Ureter (tissue), 1 donor: ENCODE results near the gene PTGR1. TPM values are rescaled to one million over a fixed set of nuclear protein-coding genes. Genes with fewer than 3 reads are reported as not detected.
"Not testable (repeated sequence)": the region's sequence is repeated elsewhere in the genome, so short reads cannot be mapped to it uniquely, and the experiment has no call there.

Source experiments
- DNase-seq: peaks from one replicate; pipeline ENCODE4 v3.0.0-alpha.2; 2020; ENCODE audit warnings: low spot score
- total RNA-seq: library from RNA; stranded (reverse); gene quantifications from one replicate; pipeline ENCODE4 v1.2.4, GENCODE V29; 2023
- donor health status: DM: yes; HTN: yes; CAD: no.

PTGR1 gene
- 399 TPM for total RNA-seq

DNA sequence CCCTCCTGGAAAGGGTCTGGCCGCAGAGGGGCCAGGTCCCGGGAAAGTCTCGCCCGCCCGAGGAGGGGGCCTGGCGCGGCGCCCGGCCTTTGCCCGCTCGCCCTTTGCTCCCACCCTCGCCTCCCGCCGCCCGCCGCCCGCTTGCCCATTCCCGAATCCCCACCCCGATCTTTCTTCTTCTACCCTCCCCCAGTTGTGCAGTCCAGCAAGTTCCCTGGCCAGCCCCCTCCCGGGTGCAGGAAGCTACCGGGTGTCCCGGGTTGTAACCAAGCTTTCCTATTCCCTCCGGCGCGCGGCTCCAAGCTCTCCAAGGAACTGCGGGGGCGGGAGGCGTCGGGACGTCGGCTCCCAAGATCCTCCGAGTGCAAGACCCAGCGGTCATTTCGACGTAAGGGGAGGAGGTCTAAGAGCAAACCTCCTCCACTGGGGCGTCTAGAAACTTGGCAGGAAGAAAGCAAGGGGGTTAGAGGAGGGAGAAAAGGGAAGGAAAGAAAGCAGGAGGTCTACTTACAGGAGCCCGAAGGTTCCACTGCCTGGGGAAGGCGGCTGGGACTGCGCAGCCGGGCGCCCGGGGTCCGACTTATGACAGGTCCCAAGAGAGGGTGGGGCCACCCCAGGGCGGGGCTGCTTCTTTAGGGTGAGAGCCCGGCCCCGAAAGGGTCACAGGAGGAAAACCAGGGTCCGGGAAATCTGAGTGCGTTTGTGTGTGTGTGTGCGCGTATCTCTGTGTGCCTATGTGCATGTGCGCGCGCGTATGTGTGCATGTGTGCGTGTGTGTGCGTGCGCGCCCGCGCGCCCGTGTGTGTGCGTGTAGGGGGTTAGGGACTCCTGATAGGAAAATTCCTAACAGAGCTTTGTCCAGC lies at the start of gene PTGR1:
TSS of gene PTGR1 (minus strand) at position 556 of the 863 bp plus-strand sequence. CDS start 2,225 bp downstream, outside the sequence.
- peak; percentile 82 for DNase-seq

DNA sequence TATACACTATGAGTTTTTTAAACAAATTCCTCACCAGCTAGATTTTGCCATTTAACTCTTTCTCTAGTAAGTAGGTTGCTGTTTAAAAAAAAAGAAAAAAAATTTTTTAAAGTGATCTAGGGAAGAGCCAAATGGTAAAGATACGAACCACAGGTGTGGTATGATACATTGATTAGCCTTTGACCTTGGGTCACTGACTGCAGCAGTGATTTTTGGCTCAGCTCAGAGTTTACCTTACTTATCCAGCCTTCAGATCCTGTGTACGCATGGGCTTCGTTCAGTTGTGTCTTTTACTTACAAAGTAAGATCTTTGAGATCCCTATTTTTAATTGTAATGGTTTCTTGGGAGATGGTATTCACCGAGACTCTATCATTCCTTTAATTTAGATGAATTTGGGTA lies 49.6 kb upstream of the PTGR1 start:
- no peak for DNase-seq

GRCh38 chr9:111648066-111648465 lies 48.6 kb upstream of the PTGR1 start:
- DNase-seq: no peak

GRCh38 chr9:111646417-111646816 lies 47.0 kb upstream of the PTGR1 start:
- no peak for DNase-seq

DNA sequence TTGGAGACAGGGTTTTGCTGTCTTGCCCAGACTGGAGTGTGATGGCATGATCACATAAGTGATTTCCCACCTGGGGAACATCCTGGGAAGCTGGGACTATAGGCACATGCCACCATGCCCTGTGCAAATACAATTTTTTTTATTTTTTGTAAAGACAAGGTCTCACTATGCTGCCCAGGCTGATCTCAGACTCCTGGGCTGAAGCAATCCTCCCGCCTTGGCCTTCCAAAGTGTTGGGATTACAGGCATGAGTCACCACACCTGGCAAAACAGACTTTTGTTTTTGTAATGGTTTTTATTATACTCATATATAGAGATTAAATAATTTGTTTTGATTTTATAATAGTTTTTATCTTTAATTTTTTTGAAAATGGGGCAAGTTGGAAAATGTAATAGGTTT lies 46.4 kb upstream of the PTGR1 start:
- no peak for DNase-seq

DNA sequence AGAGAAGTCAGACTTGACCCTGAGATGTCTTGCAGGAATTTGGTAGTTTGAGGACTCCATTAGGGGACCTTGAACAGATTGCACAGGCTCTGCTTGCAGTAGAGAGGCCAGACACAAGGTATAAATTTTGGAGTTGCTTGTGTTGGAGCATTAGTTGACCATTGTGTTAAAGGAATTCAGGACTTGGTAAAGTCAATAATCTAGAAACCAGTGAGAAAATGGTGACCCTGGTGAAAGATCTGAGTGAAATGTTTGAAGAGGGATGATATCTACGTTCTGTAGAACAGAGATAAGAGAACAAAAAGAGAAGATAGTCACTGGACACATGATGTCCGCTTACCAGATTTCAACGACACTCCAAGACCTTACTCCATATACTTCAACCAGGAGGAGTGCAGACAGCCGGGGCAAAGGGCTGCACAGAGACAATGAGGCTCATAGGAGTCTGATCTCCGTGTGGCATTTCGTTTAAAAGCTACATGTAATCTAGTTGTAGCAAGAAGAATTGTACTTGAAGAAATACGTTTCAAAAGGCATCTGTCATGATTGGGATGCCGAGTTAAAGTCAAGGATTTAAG lies 44.8 kb upstream of the PTGR1 start:
- DNase-seq: no peak

DNA sequence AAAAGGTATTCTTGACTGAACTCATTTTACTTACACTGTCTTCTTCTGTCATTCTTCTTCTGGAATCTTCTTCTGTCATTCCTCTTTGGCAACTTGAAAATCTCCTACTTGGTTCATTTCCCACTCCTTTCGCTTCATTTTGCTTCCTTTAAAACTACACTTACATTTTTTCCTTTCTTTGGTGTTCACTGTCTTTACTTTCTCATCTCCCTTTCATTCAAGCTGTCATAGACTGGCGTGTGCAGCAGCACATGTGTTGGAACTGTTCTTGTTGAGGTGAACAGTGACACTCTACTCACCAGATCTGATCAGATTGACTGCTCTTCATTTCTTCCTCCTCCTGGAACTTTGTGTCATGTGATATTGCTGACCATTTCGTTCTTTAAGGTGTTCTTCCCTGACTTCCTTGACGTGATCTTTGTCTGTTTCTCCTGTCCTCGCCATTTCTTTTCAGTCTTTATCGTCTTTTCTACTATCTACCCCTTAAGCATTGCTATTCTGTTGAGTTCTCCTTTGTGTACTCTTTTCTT lies 38.0 kb upstream of the PTGR1 start:
- DNase-seq: no peak

DNA sequence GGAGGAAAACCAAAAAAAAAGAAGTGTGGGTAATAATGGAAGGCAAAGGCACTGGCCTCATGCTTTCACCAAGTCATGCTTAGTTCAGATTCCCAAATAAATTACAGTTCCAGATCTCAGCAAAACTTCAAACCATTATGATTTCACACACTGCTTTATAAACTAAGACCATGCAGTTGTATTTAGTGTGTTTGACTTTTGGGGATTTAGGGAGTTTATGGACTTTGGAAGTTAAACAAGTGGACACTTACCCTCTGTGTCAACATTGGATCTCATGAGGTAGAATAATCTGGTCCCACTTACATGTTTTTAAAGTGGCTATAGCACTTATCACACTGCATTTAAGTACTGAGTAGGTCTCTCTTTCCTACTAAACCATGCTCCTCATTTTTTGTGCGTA lies 35.4 kb upstream of the PTGR1 start:
- DNase-seq: no peak

DNA sequence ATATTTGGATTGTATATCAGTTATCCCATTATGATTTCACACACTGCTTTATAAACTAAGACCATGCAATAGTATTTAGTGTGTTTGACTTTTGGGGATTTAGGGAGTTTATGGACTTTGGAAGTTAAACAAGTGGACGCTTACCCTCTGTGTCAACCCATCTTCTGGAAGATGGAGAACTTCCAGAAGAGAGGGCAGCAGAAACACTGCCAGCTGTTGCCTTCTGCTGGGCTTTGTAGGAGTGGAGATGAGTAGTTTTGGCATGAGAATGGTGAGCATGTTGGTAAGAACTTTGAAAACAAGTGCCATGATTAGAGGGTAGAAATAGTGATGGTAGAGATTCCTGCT lies 33.9 kb upstream of the PTGR1 start:
- no peak for DNase-seq

GRCh38 chr9:111632695-111633388 lies 33.4 kb upstream of the PTGR1 start:
- DNase-seq: no peak

DNA sequence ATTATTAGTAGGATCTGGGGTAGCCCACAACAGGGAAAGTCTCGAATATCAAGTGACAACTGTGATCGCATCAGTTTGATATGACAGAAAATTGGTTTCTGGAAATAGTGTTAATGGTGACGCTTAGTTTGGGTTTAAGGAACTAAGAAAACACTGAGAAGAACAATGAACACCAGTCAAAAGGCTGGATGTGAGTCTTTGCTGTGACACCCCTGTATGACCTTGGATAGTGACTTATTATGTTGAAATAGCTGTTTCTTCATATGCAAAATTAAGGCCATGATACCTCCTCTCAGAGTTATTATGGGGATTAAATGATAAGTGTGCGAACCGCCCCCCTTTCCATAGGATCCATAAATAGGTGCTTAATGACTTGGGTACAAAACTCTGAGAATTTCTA lies 32.6 kb upstream of the PTGR1 start:
- DNase-seq: no peak

DNA sequence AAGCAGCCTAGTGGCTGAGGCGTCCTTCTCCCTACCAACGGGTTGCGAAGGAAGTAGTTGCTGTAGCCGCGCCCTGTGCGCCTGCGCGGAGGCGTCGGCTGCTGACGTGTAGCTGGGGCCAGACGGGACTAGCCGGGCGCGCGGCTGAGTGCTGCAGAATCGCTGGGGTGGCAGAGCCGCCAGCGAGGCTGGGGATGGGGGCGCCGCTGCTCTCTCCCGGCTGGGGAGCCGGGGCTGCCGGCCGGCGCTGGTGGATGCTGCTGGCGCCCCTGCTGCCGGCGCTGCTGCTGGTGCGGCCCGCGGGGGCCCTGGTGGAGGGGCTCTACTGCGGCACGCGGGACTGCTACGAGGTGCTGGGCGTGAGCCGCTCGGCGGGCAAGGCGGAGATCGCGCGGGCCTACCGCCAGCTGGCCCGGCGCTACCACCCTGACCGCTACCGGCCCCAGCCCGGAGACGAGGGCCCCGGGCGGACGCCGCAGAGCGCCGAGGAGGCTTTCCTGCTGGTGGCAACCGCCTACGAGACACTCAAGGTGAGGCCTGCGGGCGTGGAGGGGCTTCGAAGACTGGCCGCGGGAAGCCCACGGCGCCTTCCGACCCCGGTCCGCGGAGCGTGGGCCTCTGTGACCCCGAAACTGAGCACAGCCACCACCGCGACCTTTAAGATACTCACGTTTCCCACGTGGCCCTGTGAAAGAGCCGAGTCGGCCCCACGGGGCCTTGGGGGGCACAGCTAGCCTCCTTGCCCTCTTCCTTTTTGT lies 31.9 kb upstream of the PTGR1 start, which contains the start of gene DNAJC25:
TSS of gene DNAJC25 (plus strand) at position 121 of the 758 bp plus-strand sequence. CDS start at position 195, 74 bp downstream.
- DNase-seq: peak; percentile 97

DNA sequence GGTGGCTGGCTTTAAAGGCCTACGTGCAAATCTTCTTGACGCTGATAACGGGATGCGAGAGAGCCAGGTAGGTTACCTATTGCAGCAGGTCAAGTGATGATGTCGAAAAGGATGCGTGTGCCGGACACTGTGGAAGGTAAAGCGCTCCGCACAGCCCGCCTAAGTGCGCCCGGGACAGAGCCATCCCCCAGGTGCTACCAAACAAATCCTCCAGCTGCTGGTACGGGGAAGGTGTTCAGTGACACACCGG lies 31.4 kb upstream of the PTGR1 start:
- DNase-seq: no peak

DNA sequence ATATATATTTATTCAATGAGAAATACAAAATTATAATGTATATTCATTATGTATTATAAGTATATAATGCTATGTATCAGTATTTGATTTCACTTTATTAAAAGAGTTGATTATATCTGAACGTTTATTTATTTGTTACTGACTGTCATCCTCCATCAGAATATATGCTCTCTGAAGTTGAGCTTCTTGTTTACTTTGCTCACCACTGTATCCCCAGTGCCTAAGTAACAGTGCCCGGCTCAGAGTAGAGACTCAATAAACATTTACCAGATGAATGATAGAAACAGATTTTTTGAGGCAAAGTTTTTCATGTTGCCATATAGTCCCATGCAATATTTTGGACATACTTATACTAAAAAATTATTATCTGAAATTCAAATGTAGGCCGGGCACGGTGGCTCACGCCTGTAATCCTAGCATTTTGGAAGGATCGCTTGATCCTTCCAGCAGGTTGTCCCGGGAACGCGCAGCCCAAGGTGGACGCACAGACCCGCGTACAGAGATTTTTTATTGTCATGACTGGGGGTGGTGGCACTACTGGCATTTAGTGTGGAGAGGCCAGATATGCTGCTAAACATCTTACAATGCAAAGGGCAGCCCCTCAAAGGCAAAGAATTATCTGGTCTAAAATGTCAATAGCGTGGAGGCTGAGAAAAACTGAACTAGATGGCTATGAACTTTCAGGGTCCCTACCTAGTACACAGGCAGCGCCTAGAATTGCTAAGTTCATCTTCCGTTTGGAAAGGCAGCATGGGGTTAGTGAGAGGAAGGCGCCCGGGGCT lies 30.9 kb upstream of the PTGR1 start:
- DNase-seq: no peak

DNA sequence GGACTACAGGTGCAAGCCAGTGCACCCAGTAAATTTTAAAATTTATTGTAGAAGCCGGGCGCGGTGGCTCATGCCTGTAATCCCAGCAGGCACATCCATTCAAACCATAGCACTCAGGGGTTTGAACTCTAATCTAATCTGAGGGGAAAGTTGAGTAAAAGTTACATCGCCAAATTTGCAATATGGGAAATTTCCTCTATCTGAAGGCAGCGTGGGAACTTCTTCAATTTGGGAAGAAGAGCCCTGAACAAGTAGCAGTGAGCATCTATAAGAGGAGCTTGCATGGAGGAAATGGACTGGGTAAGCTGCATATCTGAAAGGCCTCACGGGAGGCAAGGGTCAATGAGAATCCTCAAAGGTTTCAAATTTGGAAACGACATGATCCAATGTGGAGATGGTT lies 29.0 kb upstream of the PTGR1 start:
- DNase-seq: no peak

DNA sequence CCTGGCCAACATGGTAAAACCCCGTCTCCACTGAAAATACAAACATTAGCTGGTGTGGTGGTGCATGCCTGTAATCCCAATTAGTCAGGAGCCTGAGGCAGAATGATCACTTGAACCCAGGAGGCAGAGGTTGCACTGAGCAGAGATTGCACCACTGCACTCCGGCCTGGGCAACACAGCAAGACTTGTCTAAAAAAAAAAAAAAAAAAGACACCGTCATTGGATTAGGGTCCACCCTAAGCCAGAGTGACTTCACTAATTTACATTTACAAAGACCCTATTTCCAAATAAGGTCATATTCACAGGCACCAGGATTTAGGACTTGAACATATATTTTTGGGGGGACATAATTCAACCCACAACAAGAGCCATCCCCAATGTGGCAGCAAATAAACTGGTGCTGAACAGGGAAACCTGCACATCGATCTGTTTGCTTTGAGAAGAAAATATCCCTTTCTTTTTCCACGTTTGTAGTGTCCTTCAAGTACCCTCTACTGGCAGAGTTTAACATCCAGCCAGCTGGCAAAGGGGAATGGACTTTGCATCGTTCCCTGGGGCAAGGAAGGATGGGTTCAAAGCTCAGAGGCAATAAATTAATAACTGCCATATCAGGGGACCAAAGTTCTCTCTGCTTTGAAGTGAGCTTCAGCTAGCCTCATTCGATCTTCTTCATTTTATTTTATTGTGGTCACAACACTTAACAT lies 28.0 kb upstream of the PTGR1 start:
- DNase-seq: no peak

GRCh38 chr9:111622626-111623025 lies 23.2 kb upstream of the PTGR1 start:
- peak; percentile 55 for DNase-seq

GRCh38 chr9:111621895-111622480 lies 22.5 kb upstream of the PTGR1 start:
- no peak for DNase-seq

- not testable (repeated sequence) for DNase-seq
Observed at GRCh38 chr9:111617349-111617748, 17.9 kb upstream of the PTGR1 start.

DNA sequence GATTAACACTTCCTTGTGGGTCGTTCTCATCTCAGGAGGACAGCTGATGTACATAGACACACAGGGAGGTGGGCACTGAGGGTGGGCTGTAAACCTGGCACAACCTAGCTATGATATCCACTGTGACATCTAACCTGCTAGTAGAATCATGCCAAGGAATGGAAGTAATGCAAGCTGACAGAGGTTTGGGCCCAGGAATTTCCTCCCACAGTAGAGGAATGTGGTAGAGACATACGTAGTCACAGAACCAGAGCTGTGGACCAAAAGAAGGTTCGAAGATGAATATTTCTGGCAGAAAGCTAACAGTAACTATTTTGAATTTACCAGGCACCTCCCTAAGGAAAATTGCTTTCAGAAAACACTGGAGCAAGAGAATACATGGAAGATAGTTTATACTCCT lies 16.5 kb upstream of the PTGR1 start:
- no peak for DNase-seq
